Lower leg skin (tissue), 4 donors: Measurements from ENCODE around the gene ENTR1. TPM values are rescaled to one million over a fixed set of nuclear protein-coding genes. Genes with fewer than 3 reads are reported as not detected.

Experiments
- DNase-seq, 2 donors: peaks; one replicate each; pipeline ENCODE4 v3.0.0-alpha.2; 2019; ENCODE audit warnings: low spot score in 2 of 2
- H3K4me3 ChIP-seq: fragments of 200-600 bp; sonication (generic); 2 replicates; pipeline ENCODE4 v1.5.1; 2017; ENCODE audit warnings: mild to moderate bottlenecking, low read depth; ENCODE audit not compliant: poor library complexity, severe bottlenecking
- POLR2A ChIP-seq, 2 donors: fragments of 450-650 bp; IDR thresholded peaks; one replicate each; pipeline ENCODE4 v1.6.1; 2016 to 2017; ENCODE audit warnings: antibody characterized with exemption in 2 of 2, mild to moderate bottlenecking in 1 of 2, moderate library complexity in 1 of 2
- WGBS, 2 donors: methylation state at CpG; one replicate each; pipeline ENCODE4 v1.1.5; 2018; 5-methylcytosine and 5-hydroxymethylcytosine counted together
- intact Hi-C: fragments of 100-400 bp; cut with DNase I; formaldehyde crosslinking; loops from one replicate; pipeline ENCODE4 v1.15.0; 2023; ENCODE audit warnings: low total_unique reads
- total RNA-seq, 4 donors: library from RNA; depleted of rRNA; stranded (reverse); fragments of >200 nt; gene quantifications; one replicate each; pipeline ENCODE4 v1.1.0, GENCODE V29; 2016
- TF ChIP-seq, protein P1 (sequence below), 3 donors: fragments of 450-650 bp; IDR thresholded peaks; one replicate each; pipeline ENCODE4 v1.5.1; 2016; ENCODE audit warnings: antibody characterized with exemption in 3 of 3, mild to moderate bottlenecking in 3 of 3, moderate library complexity in 2 of 3

Gene ENTR1
- total RNA-seq, 4 donors from 2014 or later, result 29.8 to 46.2 (median 36.6) TPM

DNA sequence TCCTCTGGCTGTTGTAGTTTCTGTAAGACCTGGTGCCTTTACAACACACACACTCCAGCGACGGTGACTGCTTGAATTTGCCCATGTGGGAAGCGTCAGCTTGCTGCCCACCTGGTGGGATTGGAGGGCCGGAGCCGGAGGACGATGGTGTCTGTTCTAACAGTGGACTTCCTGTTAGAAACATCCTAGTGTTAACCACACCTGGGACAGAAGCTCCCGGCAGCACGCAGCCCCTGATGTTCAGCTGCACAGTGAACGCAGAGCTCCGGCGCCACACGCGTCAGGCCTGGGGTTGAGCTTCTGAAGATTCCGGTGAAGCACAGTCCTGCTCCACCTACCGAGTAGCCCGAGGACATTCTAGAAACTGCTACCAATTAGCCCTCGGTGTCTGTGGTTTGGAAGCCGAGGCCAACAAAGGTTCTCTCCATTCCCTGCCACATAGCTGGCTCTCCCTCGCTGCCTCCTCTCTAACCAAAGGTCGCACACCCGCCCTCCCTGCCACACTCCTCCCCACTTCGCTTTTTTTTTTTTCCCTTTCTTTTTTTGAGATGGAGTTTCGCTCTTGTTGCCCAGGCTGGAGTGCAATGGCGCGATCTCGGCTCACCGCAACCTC is 14.4 kb upstream of the ENTR1 start:
- TF ChIP-seq, protein P1, sequence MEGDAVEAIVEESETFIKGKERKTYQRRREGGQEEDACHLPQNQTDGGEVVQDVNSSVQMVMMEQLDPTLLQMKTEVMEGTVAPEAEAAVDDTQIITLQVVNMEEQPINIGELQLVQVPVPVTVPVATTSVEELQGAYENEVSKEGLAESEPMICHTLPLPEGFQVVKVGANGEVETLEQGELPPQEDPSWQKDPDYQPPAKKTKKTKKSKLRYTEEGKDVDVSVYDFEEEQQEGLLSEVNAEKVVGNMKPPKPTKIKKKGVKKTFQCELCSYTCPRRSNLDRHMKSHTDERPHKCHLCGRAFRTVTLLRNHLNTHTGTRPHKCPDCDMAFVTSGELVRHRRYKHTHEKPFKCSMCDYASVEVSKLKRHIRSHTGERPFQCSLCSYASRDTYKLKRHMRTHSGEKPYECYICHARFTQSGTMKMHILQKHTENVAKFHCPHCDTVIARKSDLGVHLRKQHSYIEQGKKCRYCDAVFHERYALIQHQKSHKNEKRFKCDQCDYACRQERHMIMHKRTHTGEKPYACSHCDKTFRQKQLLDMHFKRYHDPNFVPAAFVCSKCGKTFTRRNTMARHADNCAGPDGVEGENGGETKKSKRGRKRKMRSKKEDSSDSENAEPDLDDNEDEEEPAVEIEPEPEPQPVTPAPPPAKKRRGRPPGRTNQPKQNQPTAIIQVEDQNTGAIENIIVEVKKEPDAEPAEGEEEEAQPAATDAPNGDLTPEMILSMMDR (IDR thresholded peaks at IDR 0.05), result no peak
- no peak for TF ChIP-seq POLR2A (IDR thresholded peaks at IDR 0.05)
- DNase-seq, result no peak
- intact Hi-C loops, result no loop called here
- WGBS, 2 donors, result 83% methylated on average over 27 of the region's 27 CpGs
- H3K4me3 ChIP-seq, result no peak overlapping the region

DNA sequence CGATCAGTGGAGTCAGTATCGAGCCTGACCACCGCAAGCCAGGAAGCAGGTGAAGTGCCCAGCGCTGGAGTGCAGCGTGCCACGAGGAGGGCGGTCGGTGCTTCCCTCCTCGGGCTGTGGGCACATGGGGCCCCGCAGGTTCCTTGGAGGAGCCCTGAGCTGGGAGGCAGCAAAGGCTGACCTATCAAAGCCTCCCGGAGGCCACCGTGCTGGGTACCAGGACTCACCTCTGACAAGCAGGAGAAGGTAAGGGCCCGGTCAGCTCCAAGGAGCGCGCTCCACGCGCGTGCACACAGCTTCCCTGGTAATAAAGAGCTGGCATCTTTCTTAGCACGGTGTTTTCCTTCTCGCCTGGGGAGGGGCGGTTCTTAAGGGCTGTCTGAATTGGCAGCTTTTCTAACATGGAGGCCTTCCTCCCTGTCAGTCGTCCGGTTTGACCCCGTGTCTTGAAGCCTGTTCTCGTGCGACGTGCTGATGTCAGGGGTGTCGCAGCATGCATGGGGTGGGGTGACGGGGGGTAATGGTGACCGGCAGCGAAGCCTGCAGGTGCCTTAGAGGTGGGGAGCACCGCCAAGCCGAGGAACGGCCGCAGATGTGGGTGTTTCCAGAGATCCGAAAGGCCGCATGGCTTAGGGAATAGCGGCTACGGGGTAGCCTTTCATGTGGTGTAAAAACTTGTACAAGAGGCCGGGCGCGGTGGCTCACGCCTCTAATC is 13.2 kb upstream of the ENTR1 start:
- H3K4me3 ChIP-seq, result no peak overlapping the region
- DNase-seq, result no peak
- intact Hi-C loops, result no loop called here
- TF ChIP-seq POLR2A (IDR thresholded peaks at IDR 0.05), result no peak
- TF ChIP-seq, protein P1 (IDR thresholded peaks at IDR 0.05), result no peak
- WGBS, 2 donors, result 94 to 95% methylated on average over 40 to 43 of the region's 43 CpGs

DNA sequence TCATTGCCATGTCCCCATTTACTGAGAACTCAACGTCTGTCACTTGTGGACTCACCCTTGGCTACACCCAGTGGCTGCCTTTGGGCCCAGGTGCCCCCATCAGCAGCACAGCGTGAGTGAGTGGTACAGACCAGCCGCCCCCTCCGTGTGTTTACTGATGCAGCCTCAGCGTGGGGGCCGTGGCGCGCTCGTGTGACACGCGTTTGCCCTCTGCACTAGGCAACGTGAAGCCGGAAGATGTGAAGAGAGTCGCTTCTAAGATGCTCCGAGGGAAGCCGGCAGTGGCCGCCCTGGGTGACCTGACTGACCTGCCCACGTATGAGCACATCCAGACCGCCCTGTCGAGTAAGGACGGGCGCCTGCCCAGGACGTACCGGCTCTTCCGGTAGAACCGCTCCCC is 12.5 kb upstream of the ENTR1 start:
- intact Hi-C loops, result no loop called here
- no peak for DNase-seq
- 91 to 95% methylated on average over 26 of the region's 26 CpGs for WGBS, 2 donors
- TF ChIP-seq, protein P1 (IDR thresholded peaks at IDR 0.05), result no peak
- TF ChIP-seq POLR2A (IDR thresholded peaks at IDR 0.05), result no peak
- no peak overlapping the region for H3K4me3 ChIP-seq

DNA sequence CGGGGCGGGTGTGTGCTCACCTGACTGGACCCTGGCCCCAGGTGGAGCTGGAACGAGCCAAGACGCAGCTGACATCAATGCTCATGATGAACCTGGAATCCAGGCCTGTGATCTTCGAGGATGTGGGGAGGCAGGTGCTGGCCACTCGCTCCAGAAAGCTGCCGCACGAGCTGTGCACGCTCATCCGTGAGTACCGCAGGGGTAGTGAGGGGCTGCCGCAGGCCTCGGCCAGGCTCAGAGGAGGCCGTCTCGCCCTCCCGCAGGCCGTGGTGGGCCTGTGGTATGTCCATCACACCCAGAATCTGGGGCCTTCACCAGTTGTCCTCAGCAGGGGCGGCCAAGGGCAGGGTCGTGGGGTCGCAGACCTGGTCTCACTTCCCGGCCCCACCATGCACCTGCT is 11.4 kb upstream of the ENTR1 start:
- intact Hi-C loops, result no loop called here
- no peak for TF ChIP-seq POLR2A (IDR thresholded peaks at IDR 0.05)
- TF ChIP-seq, protein P1 (IDR thresholded peaks at IDR 0.05), result no peak
- 92 to 96% methylated on average over 21 of the region's 21 CpGs for WGBS, 2 donors
- H3K4me3 ChIP-seq, result no peak overlapping the region
- DNase-seq, result no peak

DNA sequence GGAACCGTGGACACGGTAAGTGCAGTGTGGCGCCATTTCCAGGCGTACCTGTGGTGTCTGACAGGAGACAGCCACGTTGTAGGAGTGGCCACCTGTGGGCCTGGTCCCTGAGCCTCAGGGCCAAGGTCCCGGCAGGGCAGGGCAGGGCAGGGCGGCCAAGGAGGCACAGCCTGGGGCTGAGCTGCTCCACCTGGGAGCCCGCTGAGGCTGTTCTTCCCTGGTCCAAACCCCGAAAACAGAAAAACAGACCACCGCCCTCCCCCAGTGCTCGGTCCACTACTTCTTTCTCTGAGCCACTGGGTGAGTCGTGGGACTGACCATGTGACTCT is 8.6 kb upstream of the ENTR1 start:
- WGBS, 2 donors, result 92% methylated on average over 12 of the region's 12 CpGs
- no peak overlapping the region for H3K4me3 ChIP-seq
- TF ChIP-seq POLR2A (IDR thresholded peaks at IDR 0.05), result no peak
- TF ChIP-seq, protein P1 (IDR thresholded peaks at IDR 0.05), result no peak
- DNase-seq, result no peak
- intact Hi-C loops, result no loop called here
